Measurements from ENCODE around the gene EVX2. TPM values are rescaled to one million over a fixed set of nuclear protein-coding genes. Genes with fewer than 3 reads are reported as not detected.

EVX2 gene
- total RNA-seq, 1 donor from 2014 or later, result not detected

DNA sequence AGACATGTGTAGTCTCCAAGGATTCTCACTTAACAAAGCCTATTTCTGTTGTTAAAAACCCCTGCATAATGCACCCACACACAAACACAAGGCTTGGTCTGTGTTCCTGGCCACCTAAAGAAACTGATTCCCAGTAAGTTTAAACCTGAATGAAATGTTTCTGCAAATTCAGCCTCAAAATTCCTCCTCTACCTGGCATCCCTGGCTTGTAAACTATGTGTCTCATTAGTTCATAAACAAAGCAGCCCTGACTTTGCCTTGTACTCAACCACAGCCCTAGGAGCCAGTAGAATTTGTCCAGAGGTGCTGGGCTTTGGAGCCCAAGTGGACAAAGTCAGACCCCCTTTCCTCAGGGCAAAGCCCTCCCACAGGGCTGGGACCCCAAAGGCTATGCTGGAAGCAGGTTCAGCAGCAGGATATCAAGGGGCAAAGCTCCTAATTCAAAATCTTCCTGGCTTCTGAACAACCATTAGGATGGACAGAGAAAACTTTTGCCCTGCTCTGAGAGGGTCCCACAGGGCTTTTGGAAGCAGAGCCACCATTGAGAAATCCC lies 6.2 kb upstream of the EVX2 start:
- intact Hi-C loops (cut with DNase I), result loop anchor here (5.0 kb wide), 1 partner anchor 403 kb away; no protein-coding TSS in a partner anchor
- DNase-seq, result no peak
- no peak for ATAC-seq (ENCODE audit: poor library complexity)

DNA sequence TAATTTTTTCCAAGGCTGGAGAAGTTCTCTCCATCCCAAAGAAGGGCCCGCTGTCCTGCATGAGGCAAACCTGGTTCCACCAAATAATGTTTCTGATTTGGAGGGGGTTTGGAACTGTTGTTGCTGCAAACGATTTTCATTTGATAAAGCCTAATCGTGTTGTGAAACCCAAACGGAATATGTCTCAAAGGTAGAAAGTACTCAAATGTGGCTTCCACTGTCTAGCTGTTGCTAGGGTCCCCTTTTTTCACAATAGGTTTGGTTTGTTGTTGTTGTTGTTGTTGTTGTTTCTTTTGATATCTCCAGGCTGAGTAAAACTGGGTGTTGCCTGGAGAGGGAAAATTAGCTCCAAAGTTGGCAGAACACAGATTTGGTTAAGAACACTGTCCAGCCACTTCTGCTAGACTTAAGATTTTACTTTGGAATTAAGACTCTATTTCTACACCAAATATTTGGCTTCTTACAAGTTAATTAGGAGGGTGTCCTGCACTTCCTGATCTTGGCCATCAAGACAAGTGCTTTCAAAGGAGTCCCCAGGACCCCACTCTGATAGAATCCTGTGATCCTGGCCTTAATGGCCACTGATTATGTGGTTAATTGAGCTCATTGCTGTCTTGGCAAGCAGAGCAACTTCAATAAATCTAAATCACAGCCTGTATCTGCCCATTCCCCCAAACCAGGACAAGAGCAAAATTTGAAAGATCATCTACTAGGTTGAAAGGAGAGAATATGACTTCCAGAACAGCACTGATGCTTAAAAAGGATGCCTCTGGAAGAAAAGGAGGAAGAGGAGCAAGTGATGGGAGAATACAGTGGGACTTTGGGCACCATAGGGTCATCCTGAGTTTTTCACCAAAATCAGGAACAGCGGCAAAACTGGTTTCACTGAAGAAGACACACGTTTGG lies 5.4 kb upstream of the EVX2 start:
- no peak for DNase-seq
- intact Hi-C loops (cut with DNase I), result loop anchor here (5.0 kb wide), 1 partner anchor 402 kb away; no protein-coding TSS in a partner anchor
- no peak for ATAC-seq (ENCODE audit: poor library complexity)

DNA sequence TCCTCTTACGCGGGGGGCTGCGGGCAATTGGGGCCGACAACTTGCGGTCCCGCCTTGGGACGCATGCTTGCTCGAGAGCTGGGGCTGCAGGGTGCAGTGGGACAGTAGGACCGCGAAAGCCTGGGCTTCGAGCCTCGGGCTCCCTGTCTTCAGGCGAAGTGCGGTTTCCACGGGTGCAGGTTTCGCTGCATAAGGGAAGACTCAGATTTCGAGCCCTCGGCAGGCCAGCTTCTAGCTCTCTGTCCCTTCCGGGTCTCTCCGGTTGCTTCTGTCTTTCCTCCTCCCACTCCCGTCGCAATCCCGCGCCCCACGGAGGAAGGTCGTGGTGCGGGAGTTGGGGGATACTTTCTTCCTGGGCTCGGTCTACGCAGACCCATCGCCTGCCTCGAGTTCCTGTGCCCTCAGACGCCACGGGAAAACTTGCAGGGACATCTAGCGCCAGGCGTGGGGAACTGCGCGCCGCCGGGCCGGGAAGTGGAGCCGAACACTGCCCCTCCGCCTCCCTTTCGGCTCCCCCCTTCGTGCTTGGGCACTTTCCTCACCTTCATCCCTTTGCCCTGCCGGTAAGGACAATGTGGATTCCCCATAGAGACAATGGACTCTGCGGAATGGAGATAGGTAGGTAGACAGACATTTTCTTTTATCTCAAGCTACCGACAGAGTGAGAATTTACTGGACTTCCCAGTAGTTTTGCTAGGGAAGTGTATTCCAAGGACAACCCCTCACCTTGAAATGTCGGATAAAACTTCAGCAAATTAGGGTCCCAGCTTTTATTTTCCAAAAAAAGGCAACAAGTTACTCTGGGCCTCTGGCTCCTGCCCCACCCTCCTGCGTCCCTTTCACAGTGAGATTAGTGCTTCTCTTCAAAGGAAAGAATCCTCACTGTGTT lies 4.5 kb upstream of the EVX2 start:
- peak; percentile 67 for DNase-seq
- intact Hi-C loops (cut with DNase I), result loop anchor here (5.0 kb wide), 1 partner anchor 401 kb away; no protein-coding TSS in a partner anchor
- ATAC-seq (ENCODE audit: poor library complexity), result peak; percentile 87

- intact Hi-C loops (cut with DNase I), result loop anchor here (5.0 kb wide), 1 partner anchor 400 kb away; no protein-coding TSS in a partner anchor
- ATAC-seq (ENCODE audit: poor library complexity) (no peak), DNase-seq (no peak)
These were observed 3.7 kb upstream of the EVX2 start for GRCh38 chr2:176087330-176088047.

GRCh38 chr2:176085861-176086771 lies 2.4 kb upstream of the EVX2 start:
- intact Hi-C loops (cut with DNase I), result loop anchor here (5.0 kb wide), 1 partner anchor 399 kb away; no protein-coding TSS in a partner anchor
- DNase-seq, result peak; percentile 51
- peak; percentile 54 for ATAC-seq (ENCODE audit: poor library complexity)

GRCh38 chr2:176085120-176085788 lies 1.5 kb upstream of the EVX2 start:
- no peak for DNase-seq
- intact Hi-C loops (cut with DNase I), result loop anchor here (5.0 kb wide), 1 partner anchor 398 kb away; no protein-coding TSS in a partner anchor
- no peak for ATAC-seq (ENCODE audit: poor library complexity)

GRCh38 chr2:176084611-176085119 lies 903 bp upstream of the EVX2 start:
- ATAC-seq (ENCODE audit: poor library complexity) (no peak), DNase-seq (no peak)
- intact Hi-C loops (cut with DNase I), result loop anchor here (5.0 kb wide), 1 partner anchor 397 kb away; no protein-coding TSS in a partner anchor

DNA sequence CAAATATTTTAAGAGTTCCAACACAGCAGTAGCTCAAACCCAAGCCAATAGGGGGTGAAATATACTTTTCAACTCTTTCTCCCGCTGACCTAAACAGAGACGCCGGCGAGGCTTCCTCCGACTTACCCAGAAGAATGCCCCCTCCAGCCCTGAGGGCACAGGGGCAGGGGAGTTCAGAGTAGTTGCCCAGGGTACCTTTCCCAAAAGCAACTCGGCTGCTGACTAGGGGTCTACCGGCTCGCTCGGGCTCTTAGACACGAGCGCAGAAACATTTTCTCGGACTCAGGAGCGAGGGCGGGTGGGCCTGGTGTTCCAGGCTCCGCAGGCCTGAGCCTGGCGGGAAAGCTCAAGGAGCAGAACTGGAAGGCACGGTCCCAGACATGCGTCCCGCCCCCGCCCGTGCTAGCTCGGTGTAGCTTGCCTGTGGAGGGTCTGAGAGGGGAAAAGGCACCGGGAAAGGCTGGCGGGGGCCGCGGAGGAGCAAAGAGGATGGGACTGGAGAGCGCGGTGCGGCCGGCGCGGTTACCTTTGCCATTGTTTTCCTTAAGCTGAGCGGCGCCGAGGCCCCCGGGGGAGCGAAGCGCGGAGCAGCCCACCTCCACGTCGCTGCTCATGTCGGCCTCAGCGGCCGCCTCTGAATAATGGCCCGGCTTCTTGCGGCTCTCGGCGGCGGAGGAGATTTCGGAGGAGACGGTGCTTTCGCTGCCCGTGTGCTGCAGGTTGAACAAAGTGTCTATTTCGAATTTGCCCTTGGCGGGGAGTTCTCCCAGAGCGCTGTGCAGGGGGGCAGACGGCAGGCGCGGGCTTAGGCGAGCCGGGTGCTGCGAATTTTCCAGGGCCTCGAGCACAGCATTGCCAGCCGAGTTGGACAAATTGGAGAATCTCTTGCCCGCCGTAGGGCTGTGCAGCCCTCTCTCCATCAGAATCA lies 674 bp downstream of the EVX2 start:
- intact Hi-C loops (cut with DNase I), result no loop called here
- DNase-seq (no peak), ATAC-seq (ENCODE audit: poor library complexity) (no peak)

DNA sequence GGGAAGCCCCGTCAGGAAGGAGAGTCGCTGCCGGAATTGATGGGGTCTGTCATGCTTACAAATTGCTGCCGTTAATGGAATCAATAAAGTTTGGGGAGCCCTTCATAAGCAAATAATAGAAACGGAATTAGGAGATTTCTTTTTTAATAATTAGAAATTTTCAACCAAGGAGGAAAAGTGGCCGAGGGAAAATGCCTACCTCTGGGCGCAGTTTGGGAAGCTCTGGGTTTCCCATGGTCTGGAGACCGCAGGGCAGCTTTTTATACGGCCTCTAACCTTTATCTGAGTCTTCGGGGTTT lies 1.3 kb downstream of the EVX2 start:
- intact Hi-C loops (cut with DNase I), result no loop called here

DNA sequence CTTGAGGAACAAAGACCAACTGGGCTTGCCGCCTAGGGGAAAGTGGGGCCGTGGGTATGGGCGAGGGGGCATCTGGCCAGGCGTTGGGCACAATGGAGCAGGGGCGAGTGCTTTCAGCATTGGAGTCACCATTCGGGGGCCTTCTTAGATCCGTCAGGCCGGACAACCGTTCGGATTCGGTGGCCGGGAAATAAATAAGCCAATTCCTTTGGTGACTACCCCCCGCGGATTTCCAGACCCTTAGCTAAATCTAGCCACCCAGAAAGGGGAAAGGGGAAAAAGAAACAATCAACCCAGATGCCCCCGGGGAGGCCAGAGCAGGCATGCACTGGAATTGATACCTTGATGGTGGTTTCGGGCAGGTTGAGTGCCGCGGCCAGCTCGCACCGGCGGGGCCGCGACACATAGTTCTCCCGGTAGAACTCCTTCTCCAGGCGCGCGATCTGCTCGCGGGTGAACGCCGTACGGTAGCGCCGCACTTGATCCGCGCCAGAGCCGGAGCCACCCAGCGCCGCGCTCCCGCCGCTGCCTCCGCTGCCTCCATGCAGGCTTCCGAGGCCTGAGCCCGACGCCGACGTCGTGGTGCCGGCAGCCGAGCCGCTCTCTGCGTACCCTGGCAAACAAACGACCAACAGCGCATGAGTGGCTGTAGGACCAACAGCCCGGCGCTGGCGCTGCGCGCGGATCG lies 1.8 kb downstream of the EVX2 start:
- ATAC-seq (ENCODE audit: poor library complexity), result no peak
- intact Hi-C loops (cut with DNase I), result no loop called here
- DNase-seq, result no peak

More for the DNA sequence above, 1.3 kb downstream of the EVX2 start:
- no peak for ATAC-seq (ENCODE audit: poor library complexity)
- no peak for DNase-seq

DNA sequence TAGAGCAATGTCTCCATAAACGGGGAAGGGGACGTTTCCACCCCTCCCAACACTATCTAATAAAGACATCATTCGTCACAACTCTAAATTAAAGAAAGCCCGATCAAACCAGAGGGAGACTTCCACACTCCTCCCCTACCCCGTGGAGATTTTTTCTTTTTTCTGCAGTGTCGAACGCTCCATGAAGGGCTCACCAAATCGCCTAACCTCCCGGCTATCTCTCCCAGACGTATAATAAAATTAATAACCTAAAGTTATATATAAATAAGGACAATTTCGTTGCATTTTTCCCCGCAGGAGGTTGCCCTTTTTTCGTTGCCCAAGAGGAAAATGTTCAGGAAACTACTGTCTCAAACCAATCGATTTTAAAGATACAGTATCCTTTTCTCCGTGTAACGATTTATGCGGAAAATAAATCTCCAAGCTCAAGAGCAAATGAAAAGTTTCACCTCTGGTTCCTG lies 2.4 kb downstream of the EVX2 start:
- ATAC-seq (ENCODE audit: poor library complexity) (no peak), DNase-seq (no peak)
- intact Hi-C loops (cut with DNase I), result no loop called here

DNA sequence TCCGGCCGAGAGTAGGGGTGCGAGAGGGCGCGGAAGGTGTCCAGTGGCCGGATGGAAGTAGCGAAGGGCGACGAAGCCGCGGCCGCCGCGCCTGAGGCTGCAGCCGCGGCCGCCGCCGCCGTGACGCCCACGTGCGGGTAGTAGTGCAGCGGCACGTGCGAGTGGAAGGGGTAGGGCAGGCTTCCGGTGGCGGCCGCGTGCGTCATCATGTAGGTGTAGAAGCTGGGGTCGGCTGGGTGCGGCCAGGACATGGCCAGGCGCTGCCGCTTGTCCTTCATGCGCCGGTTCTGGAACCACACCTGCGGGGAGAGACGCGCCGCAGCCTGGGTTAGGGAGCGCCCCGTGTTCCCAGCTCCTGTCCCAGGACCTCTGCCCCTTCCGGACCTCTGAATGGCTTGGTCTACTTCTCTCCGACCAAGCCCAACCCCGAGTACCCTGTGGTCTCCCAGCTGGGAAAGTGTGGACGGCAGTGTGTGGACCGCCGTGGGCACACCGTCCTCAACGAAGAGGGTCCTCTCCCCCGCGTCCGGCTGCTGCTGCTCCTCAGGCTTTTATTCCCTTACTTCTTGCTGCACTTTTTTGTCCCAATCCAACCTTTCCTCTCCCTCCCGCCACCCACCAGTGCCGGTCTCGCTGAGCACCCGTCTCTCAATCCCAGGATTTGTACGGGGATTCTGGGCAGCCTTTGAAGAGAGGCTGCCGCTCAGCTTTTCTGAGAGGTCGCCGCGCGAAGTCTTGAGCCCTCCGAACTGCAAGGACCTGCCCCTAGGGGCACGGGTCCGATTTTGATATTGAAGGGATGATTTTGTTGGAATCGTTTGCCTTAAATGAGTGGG lies 3.0 kb downstream of the EVX2 start:
- intact Hi-C loops (cut with DNase I), result no loop called here
- ATAC-seq (ENCODE audit: poor library complexity) (no peak), DNase-seq (no peak)

DNA sequence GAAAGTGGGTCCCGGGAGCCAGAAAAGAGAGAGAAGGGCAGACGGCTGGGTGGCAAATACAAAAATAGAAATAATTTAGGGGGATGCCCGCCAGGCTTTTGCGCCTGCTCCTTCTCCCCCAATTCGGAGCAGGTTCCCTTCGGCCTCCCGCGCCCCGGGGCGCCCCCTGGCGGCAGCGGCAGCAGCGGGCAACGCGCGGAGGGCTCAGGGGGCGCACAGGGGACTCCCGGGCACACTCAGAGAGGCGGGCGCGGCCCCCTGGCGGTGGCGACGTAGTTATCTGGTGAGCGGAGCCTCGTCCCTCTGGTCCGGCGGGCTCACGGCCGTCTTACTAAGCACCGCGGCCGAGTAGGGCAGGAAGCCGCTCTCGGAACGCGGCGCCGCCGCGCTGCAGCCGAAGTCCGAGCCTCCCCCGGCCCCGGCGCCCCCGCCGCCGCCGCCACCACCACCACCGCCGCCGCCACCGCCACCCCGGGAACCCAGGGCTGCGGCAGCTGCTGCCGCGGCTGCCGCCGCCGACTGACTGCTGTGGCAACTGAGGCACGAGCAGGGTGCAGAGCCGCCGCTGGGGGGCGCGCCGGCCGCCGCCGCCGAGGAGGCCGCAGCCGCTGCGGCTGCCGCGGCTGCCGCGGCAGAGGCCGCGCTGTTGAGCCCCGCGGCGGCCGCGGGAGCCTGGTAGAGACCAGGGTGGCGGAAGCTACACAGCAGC lies 3.8 kb downstream of the EVX2 start:
- intact Hi-C loops (cut with DNase I), result no loop called here
- peak; percentile 50 for DNase-seq

More for the DNA sequence above, 3.8 kb downstream of the EVX2 start:
- peak; percentile 58 for ATAC-seq (ENCODE audit: poor library complexity)

Measured in Right ventricle myocardium superior (tissue), 1 donor.